Measurements from ENCODE around the gene EPHA2. TPM values are rescaled to one million over a fixed set of nuclear protein-coding genes. Genes with fewer than 3 reads are reported as not detected.

The EPHA2 gene
- total RNA-seq, 2 experiments from 2014 or later = 0.15 TPM; not detected in 1

DNA sequence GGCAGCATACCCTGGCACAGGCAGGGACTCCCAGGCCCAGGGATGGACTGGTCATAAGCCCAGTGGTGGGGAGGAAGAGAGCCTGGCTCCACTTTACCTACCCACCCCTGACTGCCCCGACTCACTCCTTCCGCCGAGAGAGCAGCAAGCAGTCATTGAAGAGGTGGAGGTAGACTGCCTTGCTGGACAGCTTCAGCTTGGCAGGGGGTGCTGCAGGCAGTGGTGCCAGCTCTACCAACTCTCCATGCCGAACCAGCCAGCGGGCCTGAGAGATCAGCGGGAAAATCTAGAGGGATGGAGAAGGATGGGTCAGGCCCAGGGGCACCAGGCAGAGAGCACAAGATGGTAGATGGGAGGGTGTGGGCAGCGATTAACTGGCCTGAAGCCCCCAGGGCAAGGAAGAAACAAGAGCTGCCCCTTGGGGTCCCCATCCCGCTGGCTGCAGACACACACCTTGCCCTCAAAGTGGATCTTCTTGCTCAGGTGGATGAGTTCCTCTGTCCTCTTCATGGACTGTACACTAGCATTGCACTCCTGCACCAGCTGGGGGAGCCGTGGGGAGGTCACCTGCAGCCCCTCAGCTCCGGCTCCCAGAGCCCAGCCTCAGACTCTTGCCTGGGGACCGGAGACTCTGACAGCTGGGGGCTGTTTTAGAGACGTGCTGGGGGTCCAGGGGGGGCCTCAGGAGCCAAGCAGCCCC, 48.9 kb upstream of the EPHA2 start:
- Histone ChIP-seq H3K36me3 (ENCODE audit: insufficient read depth, low read length) (no peaks in the 10 kb centered on the region), H3K4me3 (ENCODE audit: low read depth, low read length, poor library complexity, severe bottlenecking) (no peak overlapping the region), H4K20me1 (ENCODE audit: insufficient read depth, low read length) (no peaks in the 10 kb centered on the region), H3K9me3 (ENCODE audit: low read length) (no peaks in the 10 kb centered on the region), H2AFZ (ENCODE audit: low read length) (no peak overlapping the region), H3K9me2 (ENCODE audit: insufficient read depth, low read length) (no peaks in the 10 kb centered on the region), H3K4me2 (ENCODE audit: low read length) (no peak overlapping the region), H3K79me2 (ENCODE audit: insufficient read depth, low read depth, low read length) (no peaks in the 10 kb centered on the region), H3K4me1 (ENCODE audit: insufficient read depth, low read length, poor library complexity, severe bottlenecking) (peaks cover 6% of the 10 kb centered on the region), H3K27ac (ENCODE audit: low read depth, low read length, poor library complexity, severe bottlenecking) (no peak overlapping the region)
- intact Hi-C loops (cut with micrococcal nuclease; ENCODE audit: unreplicated experiment) = loop anchor here (5.0 kb wide), 2 partner anchors 163 to 703 kb away; partner anchors contain the start of gene SZRD1
- ChIA-PET CTCF (ENCODE audit: unreplicated experiment) (no interaction called here), POLR2A (no interaction called here)
- peak; percentile 44 for DNase-seq (ENCODE audit: low spot score)
- no TSS peak for BruUV-seq (replicated peaks)
- peak; percentile 50; the same call in 1 of the 2 replicates for TF ChIP-seq CTCF (conservative IDR thresholded peaks at IDR 0.05; ENCODE audit: low read length)
- TF ChIP-seq EZH2phosphoT487 (IDR thresholded peaks at IDR 0.05; ENCODE audit: borderline replicate concordance, low read depth, low read length) = no peak

- no peak overlapping the region for H3K4me3 ChIP-seq (ENCODE audit: low read depth, low read length, poor library complexity, severe bottlenecking)
- intact Hi-C loops (cut with micrococcal nuclease; ENCODE audit: unreplicated experiment) = no loop called here
- H3K9me2 ChIP-seq (ENCODE audit: insufficient read depth, low read length) = no peaks in the 10 kb centered on the region
- H4K20me1 ChIP-seq (ENCODE audit: insufficient read depth, low read length) = no peaks in the 10 kb centered on the region
- H3K4me2 ChIP-seq (ENCODE audit: low read length) = no peak overlapping the region
- no peaks in the 10 kb centered on the region for H3K9me3 ChIP-seq (ENCODE audit: low read length)
- no TSS peak for BruUV-seq (replicated peaks)
- no peak overlapping the region for H2AFZ ChIP-seq (ENCODE audit: low read length)
- no peak overlapping the region for H3K27ac ChIP-seq (ENCODE audit: low read depth, low read length, poor library complexity, severe bottlenecking)
- CTCF ChIA-PET (ENCODE audit: unreplicated experiment) = no interaction called here
- no peak for TF ChIP-seq EZH2phosphoT487 (IDR thresholded peaks at IDR 0.05; ENCODE audit: borderline replicate concordance, low read depth, low read length)
- no peak for TF ChIP-seq CTCF (conservative IDR thresholded peaks at IDR 0.05; ENCODE audit: low read length)
- POLR2A ChIA-PET = no interaction called here
- H3K36me3 ChIP-seq (ENCODE audit: insufficient read depth, low read length) = no peaks in the 10 kb centered on the region
- H3K79me2 ChIP-seq (ENCODE audit: insufficient read depth, low read depth, low read length) = no peaks in the 10 kb centered on the region
- peaks cover 6% of the 10 kb centered on the region for H3K4me1 ChIP-seq (ENCODE audit: insufficient read depth, low read length, poor library complexity, severe bottlenecking)
- DNase-seq (ENCODE audit: low spot score) = no peak
These were observed 48.3 kb upstream of the EPHA2 start for GRCh38 chr1:16204216-16204615.

DNA sequence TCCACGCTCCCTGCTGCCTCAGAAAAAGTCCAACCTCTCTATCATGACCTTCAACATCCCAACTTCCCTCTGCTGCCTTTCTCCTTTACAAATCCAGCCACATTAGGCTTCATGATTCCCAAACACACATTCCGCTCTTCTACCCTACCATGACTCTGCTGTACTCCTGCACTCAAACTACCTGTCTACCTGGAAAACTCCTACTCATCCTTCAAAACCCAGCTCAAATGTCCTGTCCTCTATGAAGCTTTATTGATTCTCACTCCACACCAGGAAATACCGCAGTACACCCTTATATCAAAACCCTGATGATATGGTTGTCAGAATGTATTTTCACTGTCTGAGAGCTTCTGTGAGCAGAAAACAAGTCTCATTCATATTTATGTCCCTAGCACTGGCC, 47.7 kb upstream of the EPHA2 start:
- Histone ChIP-seq H3K4me1 (ENCODE audit: insufficient read depth, low read length, poor library complexity, severe bottlenecking) (peaks cover 6% of the 10 kb centered on the region), H2AFZ (ENCODE audit: low read length) (no peak overlapping the region), H4K20me1 (ENCODE audit: insufficient read depth, low read length) (no peaks in the 10 kb centered on the region), H3K4me2 (ENCODE audit: low read length) (no peak overlapping the region), H3K9me3 (ENCODE audit: low read length) (no peaks in the 10 kb centered on the region), H3K36me3 (ENCODE audit: insufficient read depth, low read length) (no peaks in the 10 kb centered on the region), H3K9me2 (ENCODE audit: insufficient read depth, low read length) (no peaks in the 10 kb centered on the region), H3K79me2 (ENCODE audit: insufficient read depth, low read depth, low read length) (no peaks in the 10 kb centered on the region), H3K4me3 (ENCODE audit: low read depth, low read length, poor library complexity, severe bottlenecking) (no peak overlapping the region), H3K27ac (ENCODE audit: low read depth, low read length, poor library complexity, severe bottlenecking) (no peak overlapping the region)
- ChIA-PET CTCF (ENCODE audit: unreplicated experiment) (no interaction called here), POLR2A (interaction anchor here (1.0 kb wide), 1 partner anchor 31 kb away, joined by 3 read pairs; no protein-coding TSS in a partner anchor)
- intact Hi-C loops (cut with micrococcal nuclease; ENCODE audit: unreplicated experiment) = no loop called here
- TF ChIP-seq CTCF (conservative IDR thresholded peaks at IDR 0.05; ENCODE audit: low read length) = no peak
- TF ChIP-seq EZH2phosphoT487 (IDR thresholded peaks at IDR 0.05; ENCODE audit: borderline replicate concordance, low read depth, low read length) = no peak
- DNase-seq (ENCODE audit: low spot score) = no peak
- no TSS peak for BruUV-seq (replicated peaks)

All from OCI-LY7 (cell line).